ENCODE results near the gene IFITM1. TPM values are rescaled to one million over a fixed set of nuclear protein-coding genes. Genes with fewer than 3 reads are reported as not detected.

The IFITM1 gene
- 21.1 and 41.6 TPM in 2 replicates for total RNA-seq
- 54.9 and 93.0 TPM in 2 replicates for polyA plus RNA-seq
- 57.9 and 94.3 TPM in 2 replicates for polyA plus RNA-seq (2012)
- 219 and 381 TPM in 2 replicates for polyA minus RNA-seq (ENCODE audit: low replicate concordance)

- DNase-seq (ENCODE audit: low read depth in 2 of 2) = peak; percentile 68 to 86
- Histone ChIP-seq H3K9me3 (ENCODE audit: control insufficient read depth, insufficient read depth, low read depth, low read length) (no peaks in the 10 kb centered on the region), H3K4me3 (replicated peaks in 1 of 4; ENCODE audit: control extremely low read depth in 1 of 4, insufficient read depth in 1 of 4, low read depth in 3 of 4, low read length in 4 of 4) (peak within 1 kb of the TSS; percentile 45 to 79 (median 64)), H4K20me1 (ENCODE audit: control insufficient read depth, extremely low read depth, insufficient read depth, low read length) (no peaks in the 10 kb centered on the region), H3K27me3 (ENCODE audit: control insufficient read depth, insufficient read depth, low read length) (no peaks in the 10 kb centered on the region), H3K9ac (ENCODE audit: insufficient read depth, low read length) (peak within 1 kb of the TSS; percentile 26), H3K36me3 (ENCODE audit: control insufficient read depth, insufficient read depth, low read length) (no peaks in the 10 kb centered on the region), H2AFZ (ENCODE audit: low read length) (no peak within 1 kb of the TSS), H3K27ac (ENCODE audit: insufficient read depth, low read length) (peak within 1 kb of the TSS; percentile 50), H3K4me1 (ENCODE audit: control insufficient read depth, extremely low read depth, insufficient read depth, low read length) (peaks cover 10% of the 10 kb centered on the region), H3K4me2 (ENCODE audit: extremely low read depth, insufficient read depth, low read length) (peak within 1 kb of the TSS; percentile 92), H3K79me2 (ENCODE audit: control insufficient read depth, insufficient read depth, low read length) (peaks cover 11% of the 10 kb centered on the region)
- no peak for TF ChIP-seq EZH2 (IDR thresholded peaks at IDR 0.05; ENCODE audit: low read length, missing control alignments)
- TF ChIP-seq CTCF (conservative IDR thresholded peaks at IDR 0.05 in 1 of 2, IDR thresholded peaks at IDR 0.05 in 1 of 2; ENCODE audit: low read depth in 1 of 2, low read length in 2 of 2) = no peak
These were observed at the start of gene IFITM1 for GRCh38 chr11:313787-314553. Gene IFITM1 (plus strand): TSS chr11:314040. CDS start chr11:314171, 131 bp downstream.

GRCh38 chr11:266676-267439 is 47.0 kb upstream of the IFITM1 start:
- Histone ChIP-seq H3K79me2 (ENCODE audit: control insufficient read depth, insufficient read depth, low read length) (no peaks in the 10 kb centered on the region), H3K4me2 (ENCODE audit: extremely low read depth, insufficient read depth, low read length) (no peak overlapping the region), H3K4me1 (ENCODE audit: control insufficient read depth, extremely low read depth, insufficient read depth, low read length) (peaks cover 4% of the 10 kb centered on the region), H3K27ac (ENCODE audit: insufficient read depth, low read length) (no peak overlapping the region), H4K20me1 (ENCODE audit: control insufficient read depth, extremely low read depth, insufficient read depth, low read length) (no peaks in the 10 kb centered on the region), H3K36me3 (ENCODE audit: control insufficient read depth, insufficient read depth, low read length) (no peaks in the 10 kb centered on the region), H3K9ac (ENCODE audit: insufficient read depth, low read length) (no peak overlapping the region), H3K27me3 (ENCODE audit: control insufficient read depth, insufficient read depth, low read length) (no peaks in the 10 kb centered on the region), H3K9me3 (ENCODE audit: control insufficient read depth, insufficient read depth, low read depth, low read length) (no peaks in the 10 kb centered on the region), H3K4me3 (replicated peaks in 1 of 4; ENCODE audit: control extremely low read depth in 1 of 4, insufficient read depth in 1 of 4, low read depth in 3 of 4, low read length in 4 of 4) (no peak overlapping the region), H2AFZ (ENCODE audit: low read length) (no peak overlapping the region)
- DNase-seq (ENCODE audit: low read depth in 2 of 2) = no peak
- TF ChIP-seq EZH2 (IDR thresholded peaks at IDR 0.05; ENCODE audit: low read length, missing control alignments) (no peak), CTCF (conservative IDR thresholded peaks at IDR 0.05 in 1 of 2, IDR thresholded peaks at IDR 0.05 in 1 of 2; ENCODE audit: low read depth in 1 of 2, low read length in 2 of 2) (no peak)

GRCh38 chr11:267491-267994 is 46.3 kb upstream of the IFITM1 start:
- peaks cover 6% of the 10 kb centered on the region for H3K27me3 ChIP-seq (ENCODE audit: control insufficient read depth, insufficient read depth, low read length)
- H2AFZ ChIP-seq (ENCODE audit: low read length) = no peak overlapping the region
- no peaks in the 10 kb centered on the region for H4K20me1 ChIP-seq (ENCODE audit: control insufficient read depth, extremely low read depth, insufficient read depth, low read length)
- no peak for DNase-seq (ENCODE audit: low read depth in 2 of 2)
- H3K4me1 ChIP-seq (ENCODE audit: control insufficient read depth, extremely low read depth, insufficient read depth, low read length) = peaks cover 4% of the 10 kb centered on the region
- no peak overlapping the region for H3K4me3 ChIP-seq (replicated peaks in 1 of 4; ENCODE audit: control extremely low read depth in 1 of 4, insufficient read depth in 1 of 4, low read depth in 3 of 4, low read length in 4 of 4)
- no peaks in the 10 kb centered on the region for H3K36me3 ChIP-seq (ENCODE audit: control insufficient read depth, insufficient read depth, low read length)
- H3K79me2 ChIP-seq (ENCODE audit: control insufficient read depth, insufficient read depth, low read length) = no peaks in the 10 kb centered on the region
- H3K27ac ChIP-seq (ENCODE audit: insufficient read depth, low read length) = no peak overlapping the region
- TF ChIP-seq EZH2 (IDR thresholded peaks at IDR 0.05; ENCODE audit: low read length, missing control alignments) (no peak), CTCF (conservative IDR thresholded peaks at IDR 0.05 in 1 of 2, IDR thresholded peaks at IDR 0.05 in 1 of 2; ENCODE audit: low read depth in 1 of 2, low read length in 2 of 2) (no peak)
- H3K9ac ChIP-seq (ENCODE audit: insufficient read depth, low read length) = no peak overlapping the region
- H3K4me2 ChIP-seq (ENCODE audit: extremely low read depth, insufficient read depth, low read length) = no peak overlapping the region
- no peaks in the 10 kb centered on the region for H3K9me3 ChIP-seq (ENCODE audit: control insufficient read depth, insufficient read depth, low read depth, low read length)

All from fibroblast of lung (primary cell).